WI38 (cell line): Measurements from ENCODE around the gene CEP192.

Experiments
- H3K4me3 ChIP-seq: 2 replicates; pipeline ENCODE4 v1.5.1; 2011; ENCODE audit warnings: low read depth, mild to moderate bottlenecking, control low read depth, low read length
- TF ChIP-seq, protein P1 (sequence below): IDR thresholded peaks from 2 replicates; pipeline ENCODE4 v1.5.1; 2012; ENCODE audit warnings: low read depth, mild to moderate bottlenecking, control low read depth, low read length

Gene CEP192

DNA sequence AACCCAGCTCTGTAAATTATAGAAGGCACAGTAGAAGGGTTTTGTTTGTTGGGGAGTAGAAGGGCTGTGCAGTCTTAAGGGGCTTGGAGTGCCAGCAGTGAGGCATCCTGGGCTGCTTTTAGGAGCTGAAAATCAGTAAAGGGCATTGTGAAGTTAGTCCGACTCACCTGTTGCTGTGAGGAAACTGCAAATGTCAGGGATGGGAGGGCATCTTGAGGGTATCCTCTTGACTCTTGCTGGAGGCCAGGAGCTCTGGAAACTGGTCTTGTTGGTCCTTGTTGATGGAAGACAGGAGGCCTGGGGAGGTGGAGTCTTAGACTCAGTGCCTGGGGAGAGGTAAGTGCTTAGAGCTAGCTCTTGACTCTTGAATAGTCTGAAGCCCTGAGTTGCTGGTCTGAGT, 14.1 kb downstream of the CEP192 start:
- no peak overlapping the region for H3K4me3 ChIP-seq
- TF ChIP-seq, protein P1, sequence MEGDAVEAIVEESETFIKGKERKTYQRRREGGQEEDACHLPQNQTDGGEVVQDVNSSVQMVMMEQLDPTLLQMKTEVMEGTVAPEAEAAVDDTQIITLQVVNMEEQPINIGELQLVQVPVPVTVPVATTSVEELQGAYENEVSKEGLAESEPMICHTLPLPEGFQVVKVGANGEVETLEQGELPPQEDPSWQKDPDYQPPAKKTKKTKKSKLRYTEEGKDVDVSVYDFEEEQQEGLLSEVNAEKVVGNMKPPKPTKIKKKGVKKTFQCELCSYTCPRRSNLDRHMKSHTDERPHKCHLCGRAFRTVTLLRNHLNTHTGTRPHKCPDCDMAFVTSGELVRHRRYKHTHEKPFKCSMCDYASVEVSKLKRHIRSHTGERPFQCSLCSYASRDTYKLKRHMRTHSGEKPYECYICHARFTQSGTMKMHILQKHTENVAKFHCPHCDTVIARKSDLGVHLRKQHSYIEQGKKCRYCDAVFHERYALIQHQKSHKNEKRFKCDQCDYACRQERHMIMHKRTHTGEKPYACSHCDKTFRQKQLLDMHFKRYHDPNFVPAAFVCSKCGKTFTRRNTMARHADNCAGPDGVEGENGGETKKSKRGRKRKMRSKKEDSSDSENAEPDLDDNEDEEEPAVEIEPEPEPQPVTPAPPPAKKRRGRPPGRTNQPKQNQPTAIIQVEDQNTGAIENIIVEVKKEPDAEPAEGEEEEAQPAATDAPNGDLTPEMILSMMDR, result no peak

DNA sequence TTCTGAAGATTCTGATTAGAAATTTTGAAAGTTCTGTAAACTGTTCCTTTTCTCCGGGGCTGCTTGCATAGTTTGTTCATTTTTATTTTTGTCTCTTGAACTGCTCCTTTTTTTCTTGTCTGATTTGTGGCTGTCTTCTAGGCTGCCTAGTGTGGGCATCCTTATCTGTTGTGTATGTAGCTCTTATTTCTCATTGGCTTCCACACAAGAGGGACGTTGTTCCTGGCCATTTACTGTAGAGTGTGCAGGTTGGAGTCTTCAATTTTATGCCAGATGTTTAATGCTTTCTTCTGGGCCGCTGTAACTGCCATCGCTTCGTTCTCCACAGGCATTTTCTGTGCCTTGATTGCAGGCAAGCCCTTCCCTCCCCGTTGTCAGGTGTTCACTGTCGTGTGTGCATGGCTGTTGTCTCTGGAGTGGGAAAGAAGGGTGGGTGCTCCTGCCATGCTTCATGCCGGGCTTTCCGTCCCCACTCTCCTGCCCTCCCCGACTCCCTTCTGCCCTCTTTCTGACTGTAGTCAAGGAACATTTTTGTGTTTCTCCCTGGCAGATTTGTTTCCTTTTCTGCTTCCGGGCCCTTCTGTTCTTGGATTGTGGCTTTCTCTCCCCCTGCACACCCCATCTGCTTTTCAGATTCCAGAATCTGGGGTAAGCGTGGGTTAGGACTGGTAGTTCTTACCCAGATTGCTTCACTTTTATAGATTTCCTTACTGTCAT, 15.5 kb downstream of the CEP192 start:
- TF ChIP-seq, protein P1, result no peak
- no peak overlapping the region for H3K4me3 ChIP-seq

DNA sequence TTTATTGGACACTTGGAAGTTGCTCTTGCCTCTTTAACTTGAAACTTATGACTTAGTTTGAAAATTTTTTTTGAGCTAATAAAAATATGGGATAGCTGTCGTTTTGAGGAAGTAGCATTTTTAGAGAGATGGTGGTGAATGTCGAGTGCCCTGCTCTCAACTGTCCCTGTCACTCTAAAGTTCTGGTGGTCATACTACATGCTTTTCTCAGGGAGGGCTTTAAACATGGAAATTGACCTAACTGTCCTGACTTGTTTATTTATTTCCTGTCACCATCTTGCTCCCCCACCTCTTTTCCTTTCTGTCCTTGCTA, 16.0 kb downstream of the CEP192 start:
- H3K4me3 ChIP-seq, result no peak overlapping the region
- TF ChIP-seq, protein P1, result no peak

DNA sequence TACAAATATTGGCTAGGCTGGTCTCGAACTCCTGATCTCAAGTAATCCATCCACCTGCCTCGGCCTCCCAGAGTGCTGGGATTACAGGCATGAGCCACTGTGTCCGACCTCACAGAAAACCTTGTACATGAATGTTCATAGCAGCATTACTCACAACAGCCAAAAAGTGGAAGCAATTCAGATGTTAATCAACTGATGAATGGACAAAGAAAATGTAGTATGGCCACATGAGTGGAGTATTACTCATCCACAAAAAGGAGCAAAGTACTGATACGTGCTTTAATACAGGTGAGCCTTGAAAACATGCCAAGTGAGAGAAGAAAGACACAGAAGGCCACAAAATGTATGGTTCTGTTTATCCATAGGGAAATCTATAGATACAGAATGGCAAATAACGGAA, 20.6 kb downstream of the CEP192 start:
- TF ChIP-seq, protein P1, result no peak
- H3K4me3 ChIP-seq, result no peak overlapping the region

DNA sequence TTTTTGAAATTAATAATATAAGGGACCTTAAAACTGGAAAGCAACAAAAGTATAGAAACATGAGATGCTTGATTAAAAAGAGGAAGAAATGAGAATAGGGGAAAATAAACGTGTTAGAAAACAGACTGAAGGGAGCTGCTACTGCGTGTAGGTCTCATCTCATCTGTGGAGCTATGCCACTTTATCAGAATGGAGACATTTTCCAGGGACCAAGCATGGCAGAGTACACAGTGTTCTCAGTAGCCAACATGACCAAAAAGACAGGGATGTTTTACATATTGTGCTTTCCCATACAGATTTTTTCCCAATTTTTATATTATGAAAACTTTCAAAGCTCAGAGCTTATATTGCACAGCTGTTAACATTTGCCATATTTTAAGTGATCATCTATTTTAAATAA, 23.1 kb downstream of the CEP192 start:
- TF ChIP-seq, protein P1, result no peak
- no peak overlapping the region for H3K4me3 ChIP-seq

DNA sequence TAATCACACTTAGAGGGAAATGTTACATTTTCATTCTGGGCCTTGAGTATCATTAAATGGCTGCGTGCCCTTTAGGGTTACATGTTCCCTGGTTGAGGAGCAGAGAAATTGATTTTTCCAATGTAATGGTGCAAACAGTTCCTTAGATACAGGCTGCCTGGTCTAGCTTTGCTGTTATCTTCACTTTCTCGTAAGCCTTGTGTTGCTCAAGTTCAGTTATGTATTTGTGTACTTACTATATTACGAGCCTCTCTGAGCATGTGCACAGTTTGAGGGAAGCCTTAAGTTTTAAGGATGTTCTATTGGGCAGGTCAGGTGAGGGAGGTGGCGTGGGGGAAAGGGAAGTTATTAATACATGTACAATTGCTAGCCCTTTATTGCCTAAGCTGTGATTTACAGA, 23.7 kb downstream of the CEP192 start:
- TF ChIP-seq, protein P1, result no peak

DNA sequence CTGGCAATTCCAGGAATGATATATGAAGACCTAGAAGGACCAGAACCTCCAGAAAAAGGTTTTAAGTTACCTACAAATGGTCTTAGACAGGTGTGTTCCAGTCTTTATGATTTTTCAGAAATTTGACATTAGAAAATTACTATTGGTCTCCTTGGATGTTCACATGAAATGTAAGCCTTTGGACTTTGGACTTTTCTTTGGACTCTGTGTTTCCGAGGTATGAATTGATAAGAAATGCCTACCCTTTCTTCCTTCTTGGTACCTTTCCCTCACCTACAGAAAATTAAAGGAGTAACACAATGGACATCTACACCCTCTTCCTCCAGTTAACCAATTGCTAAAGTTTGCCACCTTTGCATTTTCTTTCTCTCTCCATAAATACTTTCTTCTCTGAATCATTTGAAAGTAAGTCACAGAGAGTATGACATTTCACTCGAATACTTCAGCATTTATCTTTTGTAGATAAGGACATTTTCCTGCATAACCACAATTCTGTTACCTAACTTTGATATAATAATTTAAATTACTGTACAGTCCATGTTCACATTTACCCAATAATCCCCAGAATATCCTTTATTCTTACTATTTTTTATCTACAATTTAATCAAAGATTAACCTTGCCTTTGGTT, 26.2 kb downstream of the CEP192 start:
- no peak overlapping the region for H3K4me3 ChIP-seq
- TF ChIP-seq, protein P1, result no peak

More for the DNA sequence above, 23.7 kb downstream of the CEP192 start:
- no peak overlapping the region for H3K4me3 ChIP-seq
